ENCODE measurements around the gene CXCR6. TPM values are rescaled to one million over a fixed set of nuclear protein-coding genes. Genes with fewer than 3 reads are reported as not detected.

The CXCR6 gene
- total and polyA plus RNA-seq, 2 of the 8 experiments (the other 6 are each of a cell fraction or from before 2014, with no cell fraction given): not detected

GRCh38 chr3:45908761-45909160 lies 34.5 kb upstream of the CXCR6 start:
- no peaks in the 10 kb centered on the region; a peak in 1 of 7 replicates for H3K27me3 ChIP-seq (replicated peaks in 1 of 4; ENCODE audit: control insufficient read depth in 3 of 4, extremely low read depth in 1 of 4, insufficient read depth in 3 of 4, low read length in 3 of 4)
- H3K23ac ChIP-seq (ENCODE audit: insufficient read length): no peak overlapping the region
- no peaks in the 10 kb centered on the region for H3K79me2 ChIP-seq (ENCODE audit: control insufficient read depth in 1 of 2, insufficient read depth in 2 of 2, low read length in 2 of 2)
- no peak overlapping the region for H3K4ac ChIP-seq (replicated peaks; ENCODE audit: insufficient read length, low read depth, low read length)
- CTCF ChIA-PET (ENCODE audit: partially characterized antibody): interaction anchor here (1.0 to 1.9 kb wide), 6 partner anchors 12 to 254 kb away, joined by 3 to 5 read pairs (median 3); no protein-coding TSS in a partner anchor
- FAIRE-seq (no peak), DNase-seq (ENCODE audit: low read depth in 1 of 2, low spot score in 2 of 2) (no peak)
- H4K91ac ChIP-seq (replicated peaks; ENCODE audit: insufficient read length, low read length): no peak overlapping the region
- 91% methylated on average over 7 of the region's 7 CpGs; no CpG with 5 or more reads in 1 of the 2 experiments for WGBS, 2 experiments (ENCODE audit: extremely low coverage in 1 of 2, insufficient coverage in 1 of 2, insufficient read length in 1 of 2, insufficient replicate concordance in 2 of 2, low coverage in 1 of 2, low lambda C conversion rate in 2 of 2, missing lambda C conversion rate in 1 of 2)
- TF ChIP-seq RXRA (IDR thresholded peaks at IDR 0.05; ENCODE audit: insufficient read depth, low read depth, low read length): no peak
- TF ChIP-seq PHF8 (conservative IDR thresholded peaks at IDR 0.05; ENCODE audit: low read depth, low read length): no peak
- TF ChIP-seq HDAC6 (IDR thresholded peaks at IDR 0.05; ENCODE audit: low read depth, low read length): no peak
- TF ChIP-seq MAFK (IDR thresholded peaks at IDR 0.05; ENCODE audit: low read depth, low read length): no peak
- no peak overlapping the region for H2BK20ac ChIP-seq (ENCODE audit: low read length)
- H2BK15ac ChIP-seq (ENCODE audit: low read length): no peak overlapping the region
- no peak overlapping the region for H4K5ac ChIP-seq (ENCODE audit: insufficient read length, low read depth, low read length)
- no peak overlapping the region for H3K4me2 ChIP-seq (ENCODE audit: insufficient read depth in 1 of 2, low read depth in 2 of 2, low read length in 2 of 2)
- no peaks in the 10 kb centered on the region for H3K36me3 ChIP-seq (ENCODE audit: control insufficient read depth in 2 of 4, insufficient read depth in 4 of 4, low read length in 3 of 4)
- H2AK5ac ChIP-seq (ENCODE audit: low read depth, low read length): no peak overlapping the region
- H3K4me3 ChIP-seq (ENCODE audit: extremely low read depth in 1 of 4, insufficient read depth in 2 of 4, low read depth in 3 of 4, low read length in 4 of 4): no peak overlapping the region
- no peak overlapping the region for H2BK12ac ChIP-seq (ENCODE audit: low read depth, low read length)
- H2BK5ac ChIP-seq (ENCODE audit: low read depth, low read length): no peak overlapping the region
- H2AFZ ChIP-seq (ENCODE audit: low read length): no peak overlapping the region
- H3K14ac ChIP-seq (ENCODE audit: insufficient read length): no peak overlapping the region
- peaks cover 0 to 2% of the 10 kb centered on the region in 2 experiments for H4K20me1 ChIP-seq (replicated peaks in 1 of 2; ENCODE audit: control insufficient read depth in 1 of 2, insufficient read depth in 2 of 2, low read length in 2 of 2)
- no peak overlapping the region for H3K56ac ChIP-seq (replicated peaks; ENCODE audit: insufficient read length, low read depth, low read length)
- H3K9ac ChIP-seq (replicated peaks in 1 of 4; ENCODE audit: extremely low read depth in 1 of 4, low read depth in 3 of 4, low read length in 3 of 4): no peak overlapping the region
- no peaks in the 10 kb centered on the region for H3K9me3 ChIP-seq (ENCODE audit: insufficient read depth in 2 of 2, low read depth in 1 of 2, low read length in 1 of 2)
- no peaks in the 10 kb centered on the region for H3K4me1 ChIP-seq (replicated peaks in 1 of 4; ENCODE audit: control insufficient read depth in 3 of 4, insufficient read depth in 4 of 4, low read length in 3 of 4)
- H2BK120ac ChIP-seq (replicated peaks; ENCODE audit: low read depth, low read length): no peak overlapping the region
- no peaks in the 10 kb centered on the region for H3K23me2 ChIP-seq (ENCODE audit: low read depth, low read length)
- POLR2A ChIA-PET (ENCODE audit: partially characterized antibody): interaction anchor here (0.6 kb wide), 1 partner anchor 148 kb away, joined by 4 read pairs; no protein-coding TSS in a partner anchor
- no peaks in the 10 kb centered on the region for H3K79me1 ChIP-seq (ENCODE audit: low read depth, low read length)
- H3K27ac ChIP-seq (ENCODE audit: low read depth, low read length): no peak overlapping the region
- H4K8ac ChIP-seq (ENCODE audit: extremely low read depth, insufficient read depth, low read length): no peak overlapping the region
- H3K18ac ChIP-seq (ENCODE audit: extremely low read depth, low read length): no peak overlapping the region
